ENCODE results near the gene CAPSL.
"Not testable (repeated sequence)": the region's sequence is repeated elsewhere in the genome, so short reads cannot be mapped to it uniquely, and the experiment has no call there.

CAPSL gene

GRCh38 chr5:35859101-35859661, 79.2 kb downstream of the CAPSL start:
- no peaks in the 10 kb centered on the region for H3K9me3 ChIP-seq
- no peaks in the 10 kb centered on the region for H3K4me1 ChIP-seq (ENCODE audit: control insufficient read depth in 1 of 2, insufficient read depth in 1 of 2, low read depth in 1 of 2, low read length in 1 of 2)
- H3K36me3 ChIP-seq: no peaks in the 10 kb centered on the region
- no peak overlapping the region for H3K27ac ChIP-seq
- H3K27me3 ChIP-seq: no peaks in the 10 kb centered on the region
- TF ChIP-seq CTCF (IDR thresholded peaks at IDR 0.05): no peak
- H3K4me3 ChIP-seq (ENCODE audit: low read depth in 1 of 2, low read length in 1 of 2): no peak overlapping the region

GRCh38 chr5:35857606-35858205, 80.7 kb downstream of the CAPSL start:
- Histone ChIP-seq H3K4me1 (ENCODE audit: control insufficient read depth in 1 of 2, insufficient read depth in 1 of 2, low read depth in 1 of 2, low read length in 1 of 2) (no peaks in the 10 kb centered on the region), H3K27me3 (no peaks in the 10 kb centered on the region), H3K9me3 (no peaks in the 10 kb centered on the region), H3K27ac (no peak overlapping the region), H3K36me3 (no peaks in the 10 kb centered on the region), H3K4me3 (ENCODE audit: low read depth in 1 of 2, low read length in 1 of 2) (no peak overlapping the region)
- no peak for TF ChIP-seq CTCF (IDR thresholded peaks at IDR 0.05)

GRCh38 chr5:35856765-35857351, 81.6 kb downstream of the CAPSL start, which contains the start of gene IL7R:
TSS of gene IL7R (plus strand) at chr5:35856891. CDS start at chr5:35856978, 87 bp downstream.
- H3K4me1 ChIP-seq (ENCODE audit: control insufficient read depth in 1 of 2, insufficient read depth in 1 of 2, low read depth in 1 of 2, low read length in 1 of 2): no peaks in the 10 kb centered on the region
- H3K4me3 ChIP-seq (ENCODE audit: low read depth in 1 of 2, low read length in 1 of 2): no peak within 1 kb of the TSS
- H3K27ac ChIP-seq: no peak within 1 kb of the TSS
- H3K27me3 ChIP-seq: no peaks in the 10 kb centered on the region
- no peaks in the 10 kb centered on the region for H3K36me3 ChIP-seq
- H3K9me3 ChIP-seq: no peaks in the 10 kb centered on the region
- no peak for TF ChIP-seq CTCF (IDR thresholded peaks at IDR 0.05)

- not testable (repeated sequence) for H3K4me1 ChIP-seq (ENCODE audit: control insufficient read depth in 1 of 2, insufficient read depth in 1 of 2, low read depth in 1 of 2, low read length in 1 of 2); H3K4me3 ChIP-seq (ENCODE audit: low read depth in 1 of 2, low read length in 1 of 2); H3K36me3 ChIP-seq; H3K9me3 ChIP-seq; H3K27ac ChIP-seq; H3K27me3 ChIP-seq
Observed at GRCh38 chr5:35856186-35856764, 82.1 kb downstream of the CAPSL start.

GRCh38 chr5:35855187-35855586, 83.2 kb downstream of the CAPSL start:
- H3K36me3 ChIP-seq: no peaks in the 10 kb centered on the region
- H3K9me3 ChIP-seq: no peaks in the 10 kb centered on the region
- H3K27me3 ChIP-seq: no peaks in the 10 kb centered on the region
- no peak overlapping the region for H3K27ac ChIP-seq
- TF ChIP-seq CTCF (IDR thresholded peaks at IDR 0.05): no peak
- H3K4me1 ChIP-seq (ENCODE audit: control insufficient read depth in 1 of 2, insufficient read depth in 1 of 2, low read depth in 1 of 2, low read length in 1 of 2): no peaks in the 10 kb centered on the region
- H3K4me3 ChIP-seq (ENCODE audit: low read depth in 1 of 2, low read length in 1 of 2): no peak overlapping the region
